Caki2 (cell line): ENCODE measurements around the gene SORCS3. TPM values are rescaled to one million over a fixed set of nuclear protein-coding genes. Genes with fewer than 3 reads are reported as not detected.
"Not testable (repeated sequence)": the region's sequence is repeated elsewhere in the genome, so short reads cannot be mapped to it uniquely, and the experiment has no call there.

Experiments used
- DNase-seq: peaks from one replicate; pipeline ENCODE4 v3.0.0-alpha.2; 2015; ENCODE audit warnings: low read depth
- in situ Hi-C: cut with HindIII; loops from 2 replicates; pipeline ENCODE4 v1.10.0; 2016; ENCODE audit warnings: low sequenced_read_pairs, low pct_unique_long_range_greater_than_20kb, mixed read lengths
- total RNA-seq: library from RNA; depleted of rRNA; stranded (reverse); fragments of >200 nt; shearing (Covaris generic); gene quantifications from 2 replicates; pipeline ENCODE4 v1.2.3, GENCODE V29; 2014; ENCODE audit warnings: low replicate concordance

SORCS3 gene
- total RNA-seq, 1 experiment from 2014 or later: 0.10 TPM

DNA sequence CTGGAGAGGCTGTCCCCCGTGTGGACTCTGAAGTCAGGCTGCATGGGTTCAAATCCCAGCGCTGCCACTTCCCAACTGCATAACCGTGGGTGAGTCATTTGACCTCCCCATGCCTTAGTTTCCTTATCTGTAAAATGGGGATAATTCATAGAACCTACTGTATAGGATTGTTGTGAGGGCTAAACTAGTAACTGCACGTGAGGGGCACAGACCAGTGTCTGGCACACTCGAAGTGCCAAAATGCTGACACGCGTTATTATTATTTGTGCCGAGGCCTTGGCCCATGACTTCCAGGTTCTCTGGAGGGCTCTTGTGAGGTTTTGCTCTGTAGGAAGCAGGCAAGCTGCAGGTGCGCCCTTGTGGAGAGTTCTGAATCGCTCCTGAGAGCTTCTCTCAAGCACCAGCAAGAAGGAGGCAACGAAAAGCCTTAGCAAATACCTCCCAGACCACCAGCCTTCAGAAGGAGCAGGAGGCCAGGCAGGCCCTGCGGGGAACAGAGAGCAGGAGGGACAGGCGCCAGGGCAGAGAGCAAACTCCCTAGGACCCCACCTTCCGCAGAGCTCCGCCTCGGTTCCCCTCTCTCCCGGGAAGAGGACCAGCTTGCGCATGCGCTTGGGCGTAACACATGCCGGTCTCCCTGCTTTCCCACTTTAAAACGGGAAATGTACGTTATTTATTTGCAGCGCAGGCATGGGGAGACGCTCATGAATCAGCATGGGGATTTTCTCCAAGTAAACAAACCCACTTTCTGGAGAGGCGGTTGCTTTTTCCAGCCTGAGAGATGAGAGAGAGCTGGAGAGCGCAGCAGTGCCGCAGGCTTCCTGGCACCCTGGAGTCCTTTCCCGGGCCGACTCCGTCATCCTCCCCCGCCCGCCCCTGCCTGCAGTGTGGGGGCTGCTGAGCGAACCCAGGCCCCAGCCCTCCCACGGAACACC, 39.6 kb downstream of the SORCS3 start:
- peak; percentile 41 for DNase-seq
- in situ Hi-C loops: no loop called here

DNA sequence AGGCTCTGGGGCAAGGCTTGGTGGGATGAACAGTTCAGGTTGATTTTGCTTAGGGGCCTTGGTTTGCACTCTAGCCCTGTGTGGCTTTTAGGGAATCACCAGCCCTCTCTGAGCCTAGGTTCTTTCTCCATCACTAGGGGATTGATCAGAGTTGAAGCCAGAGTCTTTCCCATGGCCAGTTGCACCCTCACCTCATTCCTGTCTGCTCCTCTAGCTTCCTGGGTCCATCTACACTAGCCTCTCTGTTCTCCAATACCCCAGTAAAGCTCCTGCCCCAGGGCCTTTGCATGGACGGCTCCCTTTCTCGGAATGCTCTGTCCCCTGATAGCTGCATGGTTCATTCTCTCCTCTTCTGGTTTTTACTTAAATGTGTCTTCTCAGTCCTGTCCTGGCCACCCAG, 40.4 kb downstream of the SORCS3 start:
- no peak for DNase-seq
- in situ Hi-C loops: no loop called here

- no peak for DNase-seq
- in situ Hi-C loops: no loop called here
Observed at GRCh38 chr10:104683567-104683966, 42.5 kb downstream of the SORCS3 start.

DNA sequence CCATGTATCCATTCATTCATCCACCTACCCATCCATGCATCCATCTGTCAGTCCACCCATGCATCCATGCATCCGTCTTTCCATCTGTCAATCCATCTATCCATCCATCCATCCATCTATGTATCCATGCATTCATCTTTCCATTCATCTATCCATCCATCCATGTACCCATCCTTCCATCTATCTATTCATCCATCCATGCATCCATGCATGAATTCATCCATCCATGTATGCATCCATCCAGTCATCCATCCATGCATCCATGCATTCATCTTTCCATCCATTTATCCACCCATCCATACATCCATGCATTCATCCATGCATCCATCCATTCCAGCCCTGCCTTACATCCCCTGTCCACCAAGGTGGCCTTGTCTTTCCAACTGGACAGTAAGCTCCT, 45.7 kb downstream of the SORCS3 start:
- in situ Hi-C loops: no loop called here
- no peak for DNase-seq

GRCh38 chr10:104688251-104689042, 47.4 kb downstream of the SORCS3 start:
- DNase-seq: no peak
- in situ Hi-C loops: no loop called here

- no peak for DNase-seq
- in situ Hi-C loops: no loop called here
Observed at GRCh38 chr10:104689105-104689504, 48.0 kb downstream of the SORCS3 start.

- in situ Hi-C loops: no loop called here
- DNase-seq: no peak
Observed at GRCh38 chr10:104689547-104689946, 48.5 kb downstream of the SORCS3 start.

DNA sequence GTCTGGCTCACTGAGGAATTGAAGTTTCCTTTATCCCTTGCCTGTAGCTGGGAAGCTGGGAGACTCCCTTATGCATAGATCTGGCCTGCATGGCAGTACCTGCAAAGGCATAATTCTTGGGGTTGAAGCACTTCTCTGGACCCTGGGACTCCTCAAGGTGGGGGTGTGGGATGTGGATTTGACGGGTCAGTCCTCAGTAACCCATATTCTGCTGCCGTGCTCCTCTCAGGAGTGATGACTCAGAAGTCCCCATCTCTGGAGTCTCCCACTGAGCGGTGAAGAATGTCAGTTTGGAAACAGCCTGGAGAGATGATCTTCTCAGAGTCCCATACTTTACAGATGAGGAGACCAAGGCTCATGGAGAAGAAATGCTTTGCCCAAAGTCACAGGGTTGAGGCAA, 49.0 kb downstream of the SORCS3 start:
- in situ Hi-C loops: no loop called here
- DNase-seq: no peak

- in situ Hi-C loops: no loop called here
Observed at GRCh38 chr10:104690959-104691358, 49.9 kb downstream of the SORCS3 start.

DNA sequence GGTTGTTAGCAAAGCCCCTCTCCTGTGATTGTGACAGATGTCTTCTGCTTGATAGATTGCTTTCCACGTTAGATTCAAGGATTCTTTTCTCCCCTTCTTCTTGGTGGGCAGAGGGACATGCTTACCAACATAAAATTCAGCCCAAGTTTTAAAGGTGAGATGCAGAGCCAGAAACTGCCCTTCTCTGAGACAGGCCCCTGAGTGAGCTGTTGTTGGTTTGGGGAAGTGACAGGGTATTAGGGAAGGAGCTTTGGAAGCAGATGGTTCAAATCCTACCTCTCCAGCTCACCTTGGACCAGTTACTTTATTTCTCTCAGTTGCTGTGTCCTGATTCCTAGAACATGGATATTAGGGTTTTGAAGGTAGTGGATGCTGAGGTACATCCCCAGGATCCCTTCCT, 53.0 kb downstream of the SORCS3 start:
- in situ Hi-C loops: no loop called here
- no peak for DNase-seq

More at GRCh38 chr10:104690959-104691358, 49.9 kb downstream of the SORCS3 start:
- DNase-seq: no peak

DNA sequence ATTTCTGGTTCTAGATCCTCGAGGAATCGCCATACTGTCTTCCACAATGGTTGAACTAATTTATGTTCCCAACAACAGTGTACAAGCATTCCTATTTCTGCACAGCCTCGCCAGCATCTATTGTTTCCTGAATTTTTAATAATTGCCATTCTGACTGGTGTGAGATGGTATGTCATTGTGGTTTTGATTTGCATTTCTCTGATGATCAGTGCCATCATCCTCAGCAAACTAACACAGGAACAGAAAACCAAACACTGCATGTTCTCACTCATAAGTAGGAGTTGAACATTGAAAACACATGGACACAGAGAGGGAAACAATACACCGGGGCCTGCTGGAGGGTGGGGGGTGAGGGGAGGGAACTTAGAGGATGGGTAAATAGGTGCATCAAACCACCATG, 62.2 kb downstream of the SORCS3 start:
- DNase-seq, in situ Hi-C loops: not testable (repeated sequence)

- no peak for DNase-seq
- in situ Hi-C loops: no loop called here
Observed at GRCh38 chr10:104706886-104707285, 65.8 kb downstream of the SORCS3 start.

GRCh38 chr10:104707602-104708459, 66.7 kb downstream of the SORCS3 start:
- no peak for DNase-seq
- in situ Hi-C loops: no loop called here

GRCh38 chr10:104711302-104711721, 70.2 kb downstream of the SORCS3 start:
- in situ Hi-C loops: no loop called here
- DNase-seq: no peak

DNA sequence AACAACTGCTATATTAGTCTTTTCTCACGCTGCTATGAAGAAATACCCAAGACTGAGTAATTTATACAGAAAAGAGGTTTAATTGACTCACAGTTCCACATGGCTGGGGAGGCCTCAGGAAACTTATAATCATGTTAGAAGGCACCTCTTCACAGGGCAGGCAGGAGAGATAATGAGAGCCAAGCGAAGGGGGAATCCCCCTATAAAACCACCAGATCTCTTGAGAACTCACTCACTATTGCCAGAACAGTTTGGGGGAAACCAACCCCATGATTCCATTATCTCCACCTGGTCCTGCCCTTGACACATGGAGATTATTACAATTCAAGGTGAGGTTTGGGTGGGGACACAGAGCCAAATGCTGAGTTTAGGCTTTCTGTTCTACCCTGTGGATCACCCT, 89.5 kb downstream of the SORCS3 start:
- in situ Hi-C loops, DNase-seq: not testable (repeated sequence)

- DNase-seq: no peak
- in situ Hi-C loops: no loop called here
Observed at GRCh38 chr10:104731192-104731591, 90.1 kb downstream of the SORCS3 start.

DNA sequence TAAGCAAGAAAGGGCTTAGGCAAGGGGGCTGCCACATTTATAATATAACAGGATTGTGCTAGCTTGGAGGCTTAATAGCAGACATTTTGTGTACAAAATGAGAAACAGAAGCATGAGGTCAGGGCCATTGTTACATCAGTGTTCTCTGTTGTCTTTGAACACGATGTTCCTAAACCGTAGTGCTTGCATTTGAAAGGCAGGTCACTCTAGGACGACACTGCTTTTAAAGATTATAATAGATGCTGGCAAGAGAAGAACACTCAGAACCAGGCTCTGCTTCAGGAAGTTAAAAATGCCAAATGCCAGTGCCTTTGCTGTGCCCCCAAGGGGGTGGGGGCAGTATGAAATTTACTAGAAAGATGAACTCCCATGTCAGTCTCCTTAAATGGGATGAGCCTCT, 91.1 kb downstream of the SORCS3 start:
- in situ Hi-C loops: no loop called here

DNA sequence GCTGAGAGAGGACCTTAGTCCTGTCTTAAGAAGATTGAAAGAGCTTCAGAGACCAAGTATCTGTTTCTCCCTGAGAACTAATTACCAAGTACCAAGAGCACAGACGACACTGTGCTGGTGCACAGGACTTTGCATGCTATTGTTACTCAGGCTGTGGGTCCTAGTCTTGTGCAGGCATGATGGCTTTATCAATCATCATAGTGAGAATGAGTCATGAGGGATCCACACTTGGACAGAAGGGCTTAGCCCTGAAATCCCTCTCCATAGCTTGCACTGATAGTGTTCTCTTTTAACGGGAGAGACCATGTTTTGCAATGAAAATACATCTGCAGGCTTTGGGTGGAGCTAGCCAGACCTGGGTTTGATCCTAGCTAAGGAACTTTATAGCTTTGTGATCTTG, 93.3 kb downstream of the SORCS3 start:
- in situ Hi-C loops: no loop called here
- DNase-seq: no peak

More for the DNA sequence above, 91.1 kb downstream of the SORCS3 start:
- DNase-seq: no peak
